Stimulated activated CD4-positive, alpha-beta T cell treated with anti-CD3 and anti-CD28 coated beads, Interleukin-15, amount 100 ng/mL, for 48 hours (primary cell): ENCODE results near the gene CRB2.

Experiments
- DNase-seq, 2 donors: peaks; one replicate each; pipeline ENCODE4 v3.0.0-alpha.2; 2020; ENCODE audit warnings: low read depth in 2 of 2

The CRB2 gene

DNA sequence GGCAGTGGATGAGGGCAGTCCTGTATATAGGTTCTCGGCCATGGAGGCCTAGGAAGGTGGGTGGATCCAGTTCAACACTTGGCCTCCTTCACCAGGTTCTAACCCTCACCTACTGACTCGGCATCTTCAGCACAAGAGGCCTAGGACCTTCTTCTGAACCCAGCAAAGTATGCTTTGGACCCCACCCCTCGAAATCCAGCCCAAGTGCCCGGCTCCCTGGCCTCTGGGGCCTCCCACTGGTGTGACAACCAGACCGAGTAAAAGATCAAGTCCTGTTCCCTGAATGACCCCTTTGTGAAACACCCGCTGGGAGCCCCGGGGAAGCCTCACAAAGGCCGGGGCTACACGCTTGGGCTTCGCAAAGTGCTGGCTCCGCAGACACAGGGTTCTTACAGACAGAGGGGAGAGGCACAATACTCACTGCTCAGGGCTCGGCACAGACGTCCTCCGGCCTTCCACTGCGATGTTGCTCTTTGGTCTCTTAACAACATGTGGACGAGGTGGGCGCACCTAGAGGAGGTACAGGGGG lies 47.0 kb downstream of the CRB2 start:
- DNase-seq = no peak

DNA sequence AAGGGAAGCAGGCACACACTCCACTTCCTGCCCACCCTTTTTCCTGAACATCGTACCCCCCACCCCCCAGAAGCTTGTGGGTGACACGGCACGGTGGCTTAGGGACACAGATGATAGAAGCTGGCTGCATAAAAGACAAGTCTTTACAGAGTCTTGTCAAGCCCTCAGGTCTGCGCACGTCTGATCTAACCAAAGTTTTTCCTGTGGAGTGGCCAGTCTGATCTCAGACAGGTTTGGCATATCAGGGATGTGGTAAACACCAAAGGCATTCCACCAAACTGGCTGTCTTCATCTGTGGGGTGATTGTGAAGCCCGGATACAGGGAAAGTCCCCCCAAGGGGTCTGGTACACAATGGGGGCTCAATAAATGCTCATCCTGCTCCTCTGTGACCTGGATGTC lies 50.0 kb downstream of the CRB2 start:
- no peak for DNase-seq

GRCh38 chr9:123406691-123407216 lies 50.8 kb downstream of the CRB2 start:
- no peak for DNase-seq

DNA sequence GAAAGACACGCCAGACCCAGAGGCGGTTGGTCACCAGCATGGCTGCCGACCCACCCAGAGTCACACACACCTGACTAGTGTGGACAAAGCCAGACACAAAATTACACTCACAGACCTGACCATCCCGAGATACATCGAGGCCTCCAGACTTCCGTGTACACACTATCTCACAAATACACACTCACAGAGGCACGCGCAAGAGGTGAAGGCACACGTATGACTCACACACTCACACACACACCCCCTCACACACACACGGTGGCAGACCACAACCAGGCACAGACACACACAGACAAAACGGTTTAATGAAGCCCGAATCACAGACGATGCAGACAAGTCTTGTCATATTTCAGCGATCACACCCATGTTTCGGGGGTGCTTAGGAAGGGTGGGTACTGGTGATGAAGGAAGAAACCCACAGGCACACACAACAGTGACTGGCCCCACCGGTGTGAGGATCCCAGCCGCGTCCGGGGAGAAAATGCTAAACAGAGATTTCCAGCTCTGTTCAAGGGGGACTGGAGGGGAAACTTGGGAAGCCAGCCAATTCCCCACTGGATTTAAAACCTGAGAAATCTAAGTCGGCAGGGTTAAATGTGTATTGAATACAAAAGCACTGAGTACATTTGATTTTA lies 51.3 kb downstream of the CRB2 start:
- DNase-seq = no peak

- DNase-seq = no peak
These were observed 52.6 kb downstream of the CRB2 start for GRCh38 chr9:123408313-123409262.

DNA sequence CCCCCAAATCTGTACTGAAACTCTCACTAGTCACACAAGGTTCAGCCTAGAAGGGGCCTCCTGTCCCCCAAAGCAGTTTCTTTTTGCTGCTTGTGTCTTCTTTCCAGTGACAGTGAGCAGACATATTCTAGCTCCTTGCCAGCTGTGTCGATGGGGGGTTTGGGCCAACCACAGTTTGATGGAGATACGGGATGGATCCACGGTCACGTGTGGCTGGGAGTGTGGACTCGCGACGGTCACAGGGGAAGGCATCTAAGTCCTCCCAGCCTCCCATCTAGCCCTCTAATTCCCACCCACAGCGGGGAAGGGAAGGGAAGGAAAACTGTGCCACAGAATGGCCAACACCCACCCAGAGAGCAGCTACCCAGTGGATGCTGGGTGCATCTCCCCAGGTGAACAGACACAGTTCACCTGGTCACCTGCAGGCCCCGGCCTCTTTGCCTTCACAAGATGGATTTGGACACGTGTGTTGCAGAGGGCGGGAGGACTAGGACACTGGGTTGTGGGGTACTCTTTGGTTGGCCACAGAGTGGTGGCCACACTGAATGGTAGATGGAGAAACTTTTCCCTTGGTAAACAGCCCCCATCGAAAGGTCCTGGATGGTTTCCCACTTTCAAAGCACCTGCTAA lies 54.4 kb downstream of the CRB2 start:
- no peak for DNase-seq

- no peak for DNase-seq
These were observed 55.2 kb downstream of the CRB2 start for GRCh38 chr9:123411191-123411590.

GRCh38 chr9:123411636-123412035 lies 55.6 kb downstream of the CRB2 start:
- DNase-seq = no peak

DNA sequence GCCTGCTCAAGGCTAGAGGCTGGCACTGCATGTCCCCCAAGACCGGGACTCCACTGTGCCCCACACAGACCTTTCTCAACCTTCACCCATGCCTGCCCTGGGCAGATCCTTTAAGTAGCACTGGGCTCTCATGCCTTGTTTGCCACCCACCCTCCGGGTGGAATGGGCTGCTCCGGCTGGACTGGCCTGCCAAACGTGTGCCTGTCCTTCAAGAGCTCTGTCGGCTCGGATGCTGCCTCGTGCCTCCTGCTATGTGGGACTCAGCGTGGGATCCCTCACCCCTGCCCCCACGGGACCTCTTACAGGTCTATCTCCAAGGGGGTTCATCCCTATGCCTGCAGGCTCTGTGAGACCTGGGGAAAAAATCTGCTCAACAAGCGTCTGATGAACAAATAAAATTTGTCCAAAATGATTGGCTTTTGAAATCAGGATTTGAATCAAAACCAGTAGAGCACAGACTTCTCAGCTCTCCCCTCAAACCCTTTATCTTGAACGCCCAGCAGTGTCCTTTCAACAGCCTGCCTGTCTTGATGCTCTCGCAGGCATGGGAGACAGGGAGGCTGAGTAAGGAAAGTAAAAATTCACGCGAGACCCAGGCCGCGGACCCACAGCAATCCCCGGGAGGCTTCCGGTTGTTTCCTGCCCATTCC lies 56.3 kb downstream of the CRB2 start:
- no peak for DNase-seq

DNA sequence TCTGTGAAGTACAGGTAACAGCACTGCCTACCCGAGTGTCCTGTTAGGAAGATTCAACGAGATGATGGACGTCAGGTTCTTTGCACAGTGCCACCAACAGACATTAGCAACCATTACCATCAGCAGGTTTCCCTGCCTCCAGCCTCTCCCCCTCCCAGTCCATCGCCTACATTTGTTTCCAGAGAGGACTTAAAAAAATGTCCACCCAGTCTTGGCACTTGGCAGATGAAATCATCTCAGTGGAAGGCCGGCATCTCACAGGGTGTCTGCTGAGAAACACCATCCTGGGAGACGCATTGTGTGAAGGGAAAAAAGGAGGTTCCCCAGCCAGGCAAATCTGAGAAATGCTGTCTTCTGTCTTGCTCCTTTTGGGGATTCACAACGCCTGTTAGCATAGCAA lies 58.2 kb downstream of the CRB2 start:
- DNase-seq = no peak

DNA sequence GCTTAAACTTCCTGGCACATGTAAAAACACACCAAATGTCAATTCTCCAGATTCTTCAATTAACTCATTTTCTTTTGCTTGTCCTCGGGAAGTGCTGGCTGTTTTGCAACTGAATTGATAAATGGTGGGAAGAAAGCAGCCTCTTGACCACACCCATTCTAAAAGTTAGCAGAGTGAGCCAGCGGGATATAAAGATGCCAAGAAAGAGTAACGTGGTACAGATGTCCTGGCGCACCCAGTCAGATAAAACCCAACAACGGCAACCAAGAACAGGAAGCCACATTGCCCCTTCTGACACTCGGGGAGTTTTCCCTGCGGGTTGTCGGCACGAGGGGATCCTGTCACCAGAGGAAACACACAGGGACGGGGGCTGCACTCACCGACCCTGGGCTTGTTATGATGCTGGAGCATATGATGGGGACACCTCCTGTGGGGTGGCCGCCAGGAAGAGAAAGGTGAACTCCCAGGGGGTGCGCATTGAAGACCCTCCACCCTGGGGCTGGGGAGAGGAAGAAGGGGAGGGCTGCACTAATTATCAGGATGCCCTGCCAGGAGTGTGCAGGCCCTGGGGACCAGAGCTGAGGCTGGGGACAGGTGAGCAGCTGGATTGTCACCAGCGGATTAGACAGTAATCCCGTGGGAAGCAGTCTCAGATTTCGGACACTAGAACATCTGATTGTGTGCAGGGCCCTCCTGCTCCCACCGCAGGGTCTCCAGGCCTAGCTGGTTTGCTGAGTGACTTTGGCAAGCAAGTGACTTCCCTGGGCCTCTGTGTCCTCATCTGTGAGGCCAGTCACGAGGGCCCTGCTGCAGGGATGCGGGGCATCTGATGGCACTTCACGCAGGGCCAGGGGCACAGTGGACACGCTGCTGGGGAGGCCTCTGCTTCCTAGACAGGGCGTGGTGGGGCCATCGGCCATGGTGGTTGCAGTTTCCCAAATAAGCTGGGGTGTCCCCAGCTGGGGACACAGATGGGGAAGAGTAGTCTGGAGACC lies 59.2 kb downstream of the CRB2 start:
- no peak for DNase-seq

- DNase-seq = no peak
These were observed 60.2 kb downstream of the CRB2 start for GRCh38 chr9:123416176-123416575.

- no peak for DNase-seq
These were observed 61.5 kb downstream of the CRB2 start for GRCh38 chr9:123417289-123418051.

DNA sequence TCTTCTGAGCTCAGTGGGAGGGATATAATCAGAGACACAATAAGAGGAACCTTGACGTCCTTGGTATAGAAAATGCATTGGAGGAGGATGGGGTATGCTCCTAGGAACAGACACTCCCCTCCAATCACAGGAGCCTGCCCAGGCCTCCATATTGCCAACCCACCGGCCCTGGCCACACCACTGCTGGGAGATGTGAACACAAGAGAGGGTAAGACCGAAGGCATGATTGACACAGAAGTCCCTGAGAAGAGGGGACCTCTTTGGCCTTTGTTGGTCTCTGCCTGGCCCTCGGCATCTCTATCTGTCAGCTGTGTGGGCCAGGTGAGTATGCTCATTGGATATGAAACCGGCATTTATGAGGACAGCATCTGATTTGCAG lies 62.0 kb downstream of the CRB2 start:
- DNase-seq = no peak

DNA sequence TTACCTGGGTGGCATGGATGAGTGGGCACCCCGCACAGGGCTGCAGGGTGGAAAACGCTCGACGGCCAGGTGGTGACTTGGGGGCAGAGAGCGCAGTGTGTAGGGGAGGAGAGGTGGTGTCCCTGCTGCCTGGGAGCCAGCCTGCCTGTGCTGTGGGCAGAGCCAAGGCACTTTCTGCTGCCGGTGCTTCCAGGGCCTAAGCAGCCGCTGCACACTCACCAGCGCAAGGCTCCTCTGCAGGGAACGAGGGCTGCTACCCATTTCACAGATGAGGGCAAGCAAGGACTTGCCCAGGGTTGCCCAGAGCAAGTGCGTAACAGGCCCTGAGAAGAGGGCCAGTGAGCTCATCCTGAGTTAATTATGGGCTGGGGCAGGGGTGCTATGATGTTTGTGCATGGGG lies 62.5 kb downstream of the CRB2 start:
- no peak for DNase-seq

GRCh38 chr9:123419091-123419490 lies 63.1 kb downstream of the CRB2 start:
- no peak for DNase-seq

GRCh38 chr9:123419721-123420591 lies 64.0 kb downstream of the CRB2 start:
- no peak for DNase-seq

GRCh38 chr9:123420592-123421111 lies 64.7 kb downstream of the CRB2 start:
- DNase-seq = no peak

- no peak for DNase-seq
These were observed 65.2 kb downstream of the CRB2 start for GRCh38 chr9:123421186-123421585.
